HL-60 (cell line): ENCODE data around the gene NAP1L5.

Experiments used
- GABPA ChIP-seq: IDR thresholded peaks from 2 replicates; pipeline ENCODE4 v1.6.1; 2012; ENCODE audit warnings: low read depth
- POLR2AphosphoS5 ChIP-seq: IDR thresholded peaks from 2 replicates; pipeline ENCODE4 v1.6.1; 2012; ENCODE audit warnings: low read depth
- TF ChIP-seq, protein P1 (sequence below): IDR thresholded peaks from one replicate; pipeline ENCODE4 v1.5.1; 2011; ENCODE audit warnings: low read length, control low read depth, inconsistent platforms; ENCODE audit not compliant: insufficient read depth

DNA sequence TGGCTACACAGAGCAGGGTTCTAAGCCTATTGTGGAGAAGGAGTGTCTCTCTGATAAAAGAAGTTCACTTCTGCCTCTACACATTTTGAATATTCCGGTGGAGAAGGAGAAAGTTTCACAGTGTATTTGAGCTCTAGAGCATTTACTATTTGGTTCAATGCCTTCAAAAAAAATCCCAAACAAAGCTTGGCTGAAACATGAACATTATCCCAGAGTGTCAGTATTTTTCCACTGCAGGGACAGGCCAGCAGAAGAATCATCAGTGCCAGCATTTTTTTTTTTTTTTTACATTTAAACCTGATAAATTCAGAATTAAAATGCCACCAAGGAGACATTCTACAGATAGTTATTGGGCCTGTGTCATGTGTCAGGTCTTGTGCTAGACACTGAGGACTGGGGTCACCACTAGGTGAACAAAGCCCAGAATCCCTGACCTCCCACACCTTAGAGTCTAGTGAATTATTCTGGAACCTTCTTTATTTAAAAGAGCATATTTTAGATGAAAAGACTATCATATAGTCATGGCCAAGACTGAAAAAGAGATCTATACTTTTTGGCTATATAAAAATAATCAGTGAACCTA lies 48.0 kb upstream of the NAP1L5 start:
- TF ChIP-seq, protein P1, sequence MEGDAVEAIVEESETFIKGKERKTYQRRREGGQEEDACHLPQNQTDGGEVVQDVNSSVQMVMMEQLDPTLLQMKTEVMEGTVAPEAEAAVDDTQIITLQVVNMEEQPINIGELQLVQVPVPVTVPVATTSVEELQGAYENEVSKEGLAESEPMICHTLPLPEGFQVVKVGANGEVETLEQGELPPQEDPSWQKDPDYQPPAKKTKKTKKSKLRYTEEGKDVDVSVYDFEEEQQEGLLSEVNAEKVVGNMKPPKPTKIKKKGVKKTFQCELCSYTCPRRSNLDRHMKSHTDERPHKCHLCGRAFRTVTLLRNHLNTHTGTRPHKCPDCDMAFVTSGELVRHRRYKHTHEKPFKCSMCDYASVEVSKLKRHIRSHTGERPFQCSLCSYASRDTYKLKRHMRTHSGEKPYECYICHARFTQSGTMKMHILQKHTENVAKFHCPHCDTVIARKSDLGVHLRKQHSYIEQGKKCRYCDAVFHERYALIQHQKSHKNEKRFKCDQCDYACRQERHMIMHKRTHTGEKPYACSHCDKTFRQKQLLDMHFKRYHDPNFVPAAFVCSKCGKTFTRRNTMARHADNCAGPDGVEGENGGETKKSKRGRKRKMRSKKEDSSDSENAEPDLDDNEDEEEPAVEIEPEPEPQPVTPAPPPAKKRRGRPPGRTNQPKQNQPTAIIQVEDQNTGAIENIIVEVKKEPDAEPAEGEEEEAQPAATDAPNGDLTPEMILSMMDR = no peak
- TF ChIP-seq POLR2AphosphoS5 (no peak), GABPA (no peak)
